Neutrophil (primary cell): ENCODE measurements around the gene CHD3.
A peak's percentile ranks its signal among the peaks of the same experiment; 100 is the strongest.

ENCODE experiments used
- H3K27ac ChIP-seq: fragments of 200-600 bp; sonication (generic); 2 replicates; pipeline ENCODE4 v1.5.1; 2016; ENCODE audit warnings: mild to moderate bottlenecking, moderate library complexity
- H3K27me3 ChIP-seq: fragments of 200-600 bp; sonication (generic); 2 replicates; pipeline ENCODE4 v1.6.0; 2016; ENCODE audit warnings: mild to moderate bottlenecking
- H3K36me3 ChIP-seq: fragments of 200-600 bp; sonication (generic); 2 replicates; pipeline ENCODE4 v1.5.1; 2017
- H3K4me1 ChIP-seq, 2 experiments: fragments of 200-600 bp in 1 of 2; sonication (generic) in 1 of 2; 1 replicate in 1 of 2; 2 replicates in 1 of 2; pipeline versions ENCODE4 v1.5.1 to v1.6.1; 2013 to 2016; ENCODE audit warnings: low read depth in 1 of 2, low read length in 1 of 2, mild to moderate bottlenecking in 1 of 2, moderate library complexity in 1 of 2; ENCODE audit not compliant: control insufficient read depth in 1 of 2, insufficient read depth in 1 of 2
- H3K4me3 ChIP-seq, 2 experiments: fragments of 200-600 bp in 1 of 2; sonication (generic) in 1 of 2; 1 replicate in 1 of 2; 2 replicates in 1 of 2; pipeline ENCODE4 v1.5.1; 2013 to 2016; ENCODE audit warnings: low read depth in 1 of 2, low read length in 1 of 2, mild to moderate bottlenecking in 1 of 2, moderate library complexity in 1 of 2
- H3K9me3 ChIP-seq: fragments of 200-600 bp; sonication (generic); 2 replicates; pipeline ENCODE4 v1.5.1; 2016
- CTCF ChIP-seq: fragments of 200-600 bp; sonication (generic); IDR thresholded peaks from 2 replicates; pipeline ENCODE4 v1.5.1; 2016; ENCODE audit warnings: antibody characterized with exemption

The CHD3 gene

GRCh38 chr17:7882068-7882467 lies 6.5 kb upstream of the CHD3 start:
- Histone ChIP-seq H3K36me3 (no peaks in the 10 kb centered on the region), H3K4me1 (peaks cover 44 to 55% of the 10 kb centered on the region in 2 experiments), H3K9me3 (no peaks in the 10 kb centered on the region), H3K27me3 (no peaks in the 10 kb centered on the region), H3K27ac (peak overlapping the region; percentile 73), H3K4me3 (no peak overlapping the region)
- TF ChIP-seq CTCF, result no peak

GRCh38 chr17:7882629-7883028 lies 6.0 kb upstream of the CHD3 start:
- no peaks in the 10 kb centered on the region for H3K36me3 ChIP-seq
- no peaks in the 10 kb centered on the region for H3K9me3 ChIP-seq
- peak overlapping the region; percentile 73 for H3K27ac ChIP-seq
- TF ChIP-seq CTCF, result no peak
- no peaks in the 10 kb centered on the region for H3K27me3 ChIP-seq
- no peak overlapping the region for H3K4me3 ChIP-seq
- H3K4me1 ChIP-seq, result peaks cover 50 to 60% of the 10 kb centered on the region in 2 experiments

DNA sequence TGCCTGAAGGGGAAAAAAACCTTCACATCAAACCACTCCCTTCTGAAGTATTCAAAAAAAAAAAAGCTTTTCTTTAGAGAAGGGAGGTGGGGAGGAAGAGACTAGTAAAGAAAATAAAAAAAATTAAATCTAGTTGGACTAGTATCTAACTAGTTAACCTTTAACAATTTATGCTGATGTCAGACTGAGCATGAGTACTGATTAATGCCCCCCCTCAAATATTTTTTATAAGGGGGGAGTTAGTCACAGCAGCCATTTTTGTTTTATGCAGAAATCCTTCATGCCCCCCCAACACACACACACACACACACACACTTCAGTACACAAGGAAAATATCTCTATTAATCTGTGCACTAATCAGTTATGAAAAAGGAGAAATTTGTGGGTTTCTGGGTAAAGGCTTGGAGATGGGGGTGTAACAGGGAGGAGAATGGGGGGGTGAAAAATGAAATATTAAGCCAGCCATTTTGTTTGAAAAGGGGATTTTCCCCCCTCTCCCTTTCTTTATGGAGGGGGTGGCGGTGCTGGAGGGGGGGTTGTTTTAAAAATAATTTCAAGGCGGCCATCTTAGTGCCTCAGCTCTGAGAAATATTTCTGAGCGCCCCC lies 4.7 kb upstream of the CHD3 start:
- Histone ChIP-seq H3K4me3 (peak overlapping the region; percentile 12 to 50), H3K9me3 (no peaks in the 10 kb centered on the region), H3K4me1 (peaks cover 61 to 73% of the 10 kb centered on the region in 2 experiments), H3K27me3 (no peaks in the 10 kb centered on the region), H3K27ac (peak overlapping the region; percentile 16), H3K36me3 (no peaks in the 10 kb centered on the region)
- TF ChIP-seq CTCF, result no peak

DNA sequence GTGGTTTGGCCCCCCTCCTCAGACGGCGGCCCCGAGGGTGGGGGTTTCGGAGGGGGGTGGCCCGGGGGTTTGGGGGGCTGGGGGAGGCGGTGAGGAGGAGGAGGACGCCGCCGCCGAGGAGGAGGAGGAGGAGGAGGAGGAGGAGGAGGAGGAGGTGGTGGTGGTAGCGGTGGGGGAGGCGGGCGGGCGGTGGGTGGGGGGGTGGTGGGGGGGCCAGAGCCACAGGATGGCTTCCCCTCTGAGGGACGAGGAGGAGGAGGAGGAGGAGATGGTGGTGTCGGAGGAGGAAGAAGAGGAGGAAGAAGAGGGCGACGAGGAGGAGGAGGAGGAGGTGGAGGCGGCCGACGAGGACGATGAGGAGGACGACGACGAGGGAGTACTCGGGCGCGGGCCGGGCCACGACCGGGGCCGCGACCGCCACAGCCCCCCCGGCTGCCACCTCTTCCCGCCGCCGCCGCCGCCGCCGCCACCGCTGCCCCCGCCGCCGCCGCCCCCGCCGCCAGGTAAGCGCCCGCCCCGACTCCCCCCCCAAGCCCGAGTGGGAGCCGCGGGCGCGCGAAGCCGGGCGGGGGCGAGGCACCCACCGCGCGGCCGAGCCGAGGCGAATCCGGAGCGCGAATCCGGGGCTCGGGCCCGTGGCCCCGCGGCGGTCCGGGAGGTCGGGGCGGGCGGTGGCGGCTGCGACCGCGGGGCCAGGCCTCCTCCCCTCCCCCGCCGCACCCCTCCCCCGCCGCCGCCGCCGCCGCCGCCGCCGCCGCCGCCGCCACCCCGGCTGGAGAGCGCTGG lies 3.8 kb upstream of the CHD3 start:
- peak overlapping the region; percentile 86 for H3K27ac ChIP-seq
- no peak for TF ChIP-seq CTCF
- H3K27me3 ChIP-seq, result no peaks in the 10 kb centered on the region
- no peaks in the 10 kb centered on the region for H3K9me3 ChIP-seq
- H3K4me3 ChIP-seq, result peak overlapping the region; percentile 73 to 97
- no peaks in the 10 kb centered on the region for H3K36me3 ChIP-seq
- H3K4me1 ChIP-seq, result peaks cover 68 to 79% of the 10 kb centered on the region in 2 experiments

DNA sequence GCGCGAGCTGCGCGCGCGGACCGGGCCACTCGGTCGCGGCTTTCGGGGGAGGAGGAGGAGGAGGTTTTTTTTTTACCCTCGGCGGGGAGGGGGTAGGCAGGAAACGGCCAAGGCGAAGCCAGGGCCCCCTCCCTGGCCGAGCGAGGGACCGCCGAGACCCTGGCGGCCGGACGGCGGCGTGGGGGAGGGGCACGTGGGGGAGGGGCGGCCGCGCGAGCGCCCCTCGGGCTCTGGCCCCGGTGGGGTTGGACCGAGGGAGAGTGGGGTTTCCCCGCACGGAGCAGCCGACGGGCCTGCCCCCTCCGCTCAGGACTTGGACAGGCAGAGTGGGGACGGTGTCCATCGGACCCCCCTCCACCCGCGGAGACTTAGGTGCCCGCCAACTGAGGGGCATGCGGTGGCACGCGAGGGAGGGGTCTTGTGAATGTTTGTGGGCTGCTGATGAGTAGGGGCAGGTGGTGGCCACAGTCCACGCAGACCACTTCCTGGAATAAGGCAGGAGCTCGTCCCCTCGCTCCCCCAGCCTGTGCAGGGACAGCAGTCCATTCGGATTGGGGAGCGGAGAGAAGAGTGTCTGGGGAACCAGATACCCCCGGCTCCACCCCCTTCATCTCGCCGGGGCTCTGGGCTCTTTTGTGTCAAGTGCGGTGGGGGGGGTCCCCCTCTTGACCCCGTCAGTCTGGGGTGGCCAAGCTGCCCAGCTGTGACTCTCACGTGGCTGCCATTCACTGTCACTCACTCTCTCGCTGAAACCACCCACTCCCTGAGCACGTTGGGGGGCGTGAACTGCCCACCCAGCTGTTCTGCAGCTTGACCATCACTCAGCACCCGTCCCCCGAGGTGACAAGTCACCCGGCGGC lies 3.0 kb upstream of the CHD3 start:
- Histone ChIP-seq H3K36me3 (peaks cover 3% of the 10 kb centered on the region), H3K27me3 (no peaks in the 10 kb centered on the region), H3K27ac (peak overlapping the region; percentile 86), H3K9me3 (no peaks in the 10 kb centered on the region), H3K4me1 (peaks cover 68 to 83% of the 10 kb centered on the region in 2 experiments), H3K4me3 (peak overlapping the region; percentile 73 to 97)
- TF ChIP-seq CTCF, result no peak
